PC-3 (cell line): ENCODE data around the gene PRTFDC1. TPM values are rescaled to one million over a fixed set of nuclear protein-coding genes. Genes with fewer than 3 reads are reported as not detected.
"Not testable (repeated sequence)": the region's sequence is repeated elsewhere in the genome, so short reads cannot be mapped to it uniquely, and the experiment has no call there.

Source experiments
- ATAC-seq: fragments of 200-7000 bp; cut with Tn5 transposase; 2 replicates; pipeline ENCODE4 v1.9.1; 2020; ENCODE audit warnings: mild to moderate bottlenecking, moderate library complexity
- BruUV-seq: library from RNA; stranded (reverse); fragments of 400-500 nt; replicated peaks from 2 replicates; lab custom pipeline; 2021; lab: Mats Ljungman, UMichigan
- CTCF ChIA-PET: fragments of 300-600 bp; sonication (Branson Sonifier 250); formaldehyde crosslinking; loops from one replicate; lab custom pipeline; 2022; ENCODE audit warnings: antibody characterized with exemption; lab: Charles Lee
- POLR2A ChIA-PET: fragments of 300-600 bp; sonication (Branson Sonifier 250); formaldehyde crosslinking; loops from one replicate; lab custom pipeline; 2022; ENCODE audit warnings: antibody characterized with exemption; ENCODE audit not compliant: unreplicated experiment; lab: Charles Lee
- DNase-seq: peaks from one replicate; pipeline ENCODE4 v3.0.0-alpha.2; 2015
- H2AFZ ChIP-seq: fragments of 300-600 bp; sonication (generic); 2 replicates; pipeline ENCODE4 v1.6.0; 2016; ENCODE audit warnings: antibody characterized with exemption, low read length
- H3F3A ChIP-seq: fragments of 300-600 bp; sonication (generic); one replicate; pipeline ENCODE4 v1.6.0; 2017; ENCODE audit warnings: antibody characterized with exemption, low read length, control low read depth, mild to moderate bottlenecking; ENCODE audit not compliant: unreplicated experiment
- H3K27ac ChIP-seq: fragments of 300-600 bp; sonication (generic); 2 replicates; pipeline ENCODE4 v1.5.1; 2016; ENCODE audit warnings: mild to moderate bottlenecking, low read length
- H3K27me3 ChIP-seq: fragments of 300-600 bp; sonication (generic); 2 replicates; pipeline ENCODE4 v1.6.1; 2016; ENCODE audit warnings: low read length, mixed read lengths
- H3K36me3 ChIP-seq: fragments of 300-600 bp; sonication (generic); 2 replicates; pipeline ENCODE4 v1.6.1; 2016; ENCODE audit warnings: low read depth, mixed run types, low read length, mixed read lengths
- H3K4me1 ChIP-seq: fragments of 300-600 bp; sonication (generic); 2 replicates; pipeline ENCODE4 v1.5.1; 2016; ENCODE audit warnings: low read length; ENCODE audit not compliant: insufficient read depth
- H3K4me2 ChIP-seq: fragments of 300-600 bp; sonication (generic); 2 replicates; pipeline ENCODE4 v1.6.0; 2016; ENCODE audit warnings: low read length
- H3K4me3 ChIP-seq: fragments of 300-600 bp; sonication (generic); 2 replicates; pipeline ENCODE4 v1.5.1; 2016; ENCODE audit warnings: mild to moderate bottlenecking, low read length, mixed read lengths
- H3K79me2 ChIP-seq: fragments of 300-600 bp; sonication (generic); 2 replicates; pipeline ENCODE4 v1.6.1; 2017; ENCODE audit warnings: low read length, mixed read lengths
- H3K9ac ChIP-seq: fragments of 300-600 bp; sonication (generic); 2 replicates; pipeline ENCODE4 v1.6.0; 2016; ENCODE audit warnings: mild to moderate bottlenecking, low read length
- H3K9me2 ChIP-seq: fragments of 300-600 bp; sonication (generic); replicated peaks from 2 replicates; pipeline ENCODE4 v1.6.1; 2016; ENCODE audit warnings: mixed run types, low read length, mixed read lengths
- H3K9me3 ChIP-seq: fragments of 300-600 bp; sonication (generic); 2 replicates; pipeline ENCODE4 v1.6.1; 2016; ENCODE audit warnings: low read length, mixed read lengths
- H4K20me1 ChIP-seq: fragments of 300-600 bp; sonication (generic); 2 replicates; pipeline ENCODE4 v1.6.1; 2016; ENCODE audit warnings: low read length, mixed read lengths
- CTCF ChIP-seq: fragments of 300-600 bp; sonication (generic); conservative IDR thresholded peaks from 2 replicates; pipeline ENCODE4 v1.5.1; 2017; ENCODE audit warnings: antibody characterized with exemption, low read depth, mild to moderate bottlenecking, low read length
- EZH2 ChIP-seq: fragments of 300-600 bp; sonication (generic); IDR thresholded peaks from one replicate; pipeline ENCODE4 v1.6.1; 2017; ENCODE audit warnings: antibody characterized with exemption, mild to moderate bottlenecking, low read length; ENCODE audit not compliant: unreplicated experiment
- EZH2phosphoT487 ChIP-seq: fragments of 300-600 bp; sonication (generic); IDR thresholded peaks from 2 replicates; pipeline ENCODE4 v1.6.1; 2018; ENCODE audit warnings: mild to moderate bottlenecking, antibody characterized with exemption, low read length, borderline replicate concordance
- intact Hi-C: fragments of 100-400 bp; cut with micrococcal nuclease; formaldehyde crosslinking; loops from 2 replicates; pipeline ENCODE4 v1.9.0; 2023
- total RNA-seq: library from RNA; depleted of rRNA; stranded (reverse); fragments of >200 nt; gene quantifications from 2 replicates; pipeline ENCODE4 v1.2.3, GENCODE V29; 2014

PRTFDC1 gene
- total RNA-seq, 1 experiment from 2014 or later, result 10.2 TPM

- TF ChIP-seq EZH2 (no peak), EZH2phosphoT487 (no peak), CTCF (no peak)
- Histone ChIP-seq H4K20me1 (no peaks in the 10 kb centered on the region), H3K27me3 (no peaks in the 10 kb centered on the region), H2AFZ (no peak overlapping the region), H3K4me2 (no peak overlapping the region), H3K36me3 (no peaks in the 10 kb centered on the region), H3K27ac (no peak overlapping the region), H3K4me3 (no peak overlapping the region), H3K9me2 (no peaks in the 10 kb centered on the region), H3K9me3 (no peaks in the 10 kb centered on the region), H3K4me1 (no peaks in the 10 kb centered on the region), H3F3A (no peaks in the 10 kb centered on the region), H3K79me2 (no peaks in the 10 kb centered on the region), H3K9ac (no peak overlapping the region)
- ChIA-PET CTCF (no interaction called here), POLR2A (no interaction called here)
- no TSS peak for BruUV-seq
- DNase-seq (no peak), ATAC-seq (no peak)
- intact Hi-C loops, result no loop called here
Observed at GRCh38 chr10:24841530-24841929, 110.9 kb downstream of the PRTFDC1 start.

GRCh38 chr10:24840784-24841183 lies 111.6 kb downstream of the PRTFDC1 start:
- TF ChIP-seq EZH2phosphoT487 (no peak), CTCF (no peak), EZH2 (no peak)
- BruUV-seq, result no TSS peak
- Histone ChIP-seq H3K9me2 (no peaks in the 10 kb centered on the region), H2AFZ (no peak overlapping the region), H3K79me2 (no peaks in the 10 kb centered on the region), H3F3A (no peaks in the 10 kb centered on the region), H3K9me3 (no peaks in the 10 kb centered on the region), H3K27me3 (no peaks in the 10 kb centered on the region), H3K9ac (no peak overlapping the region), H4K20me1 (no peaks in the 10 kb centered on the region), H3K36me3 (no peaks in the 10 kb centered on the region), H3K27ac (no peak overlapping the region), H3K4me3 (no peak overlapping the region), H3K4me2 (no peak overlapping the region), H3K4me1 (no peaks in the 10 kb centered on the region)
- intact Hi-C loops, result no loop called here
- ChIA-PET CTCF (no interaction called here), POLR2A (no interaction called here)
- no peak for DNase-seq
- ATAC-seq, result no peak

GRCh38 chr10:24837781-24838180 lies 114.6 kb downstream of the PRTFDC1 start:
- H3K9me2 ChIP-seq, H4K20me1 ChIP-seq, DNase-seq, H3K4me3 ChIP-seq, CTCF ChIA-PET, H3K4me1 ChIP-seq, POLR2A ChIA-PET, H3F3A ChIP-seq, H3K9ac ChIP-seq, H2AFZ ChIP-seq, H3K4me2 ChIP-seq, intact Hi-C loops, ATAC-seq, H3K36me3 ChIP-seq, H3K79me2 ChIP-seq, H3K9me3 ChIP-seq, BruUV-seq, H3K27me3 ChIP-seq, H3K27ac ChIP-seq: not testable (repeated sequence)
